Adipocyte (in vitro differentiated cells): ENCODE measurements around the gene NEU2.
"Not testable (repeated sequence)": the region's sequence is repeated elsewhere in the genome, so short reads cannot be mapped to it uniquely, and the experiment has no call there.

Experiments
- DNase-seq: peaks from one replicate; pipeline ENCODE4 v3.0.0-alpha.2; 2015; ENCODE audit warnings: low read depth
- H3K27me3 ChIP-seq: replicated peaks from 2 replicates; pipeline ENCODE4 v1.7.0; 2013; ENCODE audit warnings: mild to moderate bottlenecking, low read length, moderate library complexity; ENCODE audit not compliant: control insufficient read depth, insufficient read depth
- H3K36me3 ChIP-seq: 2 replicates; pipeline ENCODE4 v1.7.0; 2013; ENCODE audit warnings: low read length, mild to moderate bottlenecking, moderate library complexity; ENCODE audit not compliant: control insufficient read depth, insufficient read depth, severe bottlenecking
- H3K4me1 ChIP-seq: 2 replicates; pipeline ENCODE4 v1.7.0; 2013; ENCODE audit warnings: mild to moderate bottlenecking, low read length, moderate library complexity; ENCODE audit not compliant: control insufficient read depth, insufficient read depth
- H3K4me3 ChIP-seq: 2 replicates; pipeline ENCODE4 v1.7.0; 2013; ENCODE audit warnings: mild to moderate bottlenecking, low read length, moderate library complexity
- H3K9ac ChIP-seq: 2 replicates; pipeline ENCODE4 v1.7.0; 2013; ENCODE audit warnings: mild to moderate bottlenecking, low read length, moderate library complexity
- H3K9me3 ChIP-seq: 2 replicates; pipeline ENCODE4 v1.7.0; 2013; ENCODE audit warnings: mild to moderate bottlenecking, low read length, moderate library complexity; ENCODE audit not compliant: control insufficient read depth

Gene NEU2

DNA sequence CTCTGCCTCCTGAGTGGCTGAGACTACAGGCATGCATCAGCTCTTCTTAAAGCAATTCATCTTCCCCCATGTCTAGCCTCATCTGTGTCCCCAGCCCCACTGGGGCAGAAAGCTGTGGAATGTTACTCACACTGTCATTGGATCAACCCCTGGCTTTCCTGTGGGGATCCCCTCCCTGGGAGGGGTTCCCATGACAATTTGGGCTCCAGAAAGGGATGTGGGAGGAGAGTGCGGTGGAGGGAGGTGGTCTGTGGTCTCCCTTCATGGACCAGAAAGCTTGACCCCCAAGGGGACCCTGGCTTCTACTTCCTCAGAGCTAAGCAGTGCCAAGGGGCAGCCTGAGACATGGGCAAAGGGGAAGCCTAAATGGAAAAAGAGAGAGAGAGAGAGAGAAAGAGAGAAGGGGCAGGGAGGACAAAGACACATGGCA, 20.8 kb upstream of the NEU2 start:
- Histone ChIP-seq H3K9me3 (no peaks in the 10 kb centered on the region), H3K9ac (no peak overlapping the region), H3K27me3 (peaks cover 7% of the 10 kb centered on the region), H3K4me1 (no peaks in the 10 kb centered on the region), H3K4me3 (no peak overlapping the region), H3K36me3 (no peaks in the 10 kb centered on the region)
- no peak for DNase-seq

DNA sequence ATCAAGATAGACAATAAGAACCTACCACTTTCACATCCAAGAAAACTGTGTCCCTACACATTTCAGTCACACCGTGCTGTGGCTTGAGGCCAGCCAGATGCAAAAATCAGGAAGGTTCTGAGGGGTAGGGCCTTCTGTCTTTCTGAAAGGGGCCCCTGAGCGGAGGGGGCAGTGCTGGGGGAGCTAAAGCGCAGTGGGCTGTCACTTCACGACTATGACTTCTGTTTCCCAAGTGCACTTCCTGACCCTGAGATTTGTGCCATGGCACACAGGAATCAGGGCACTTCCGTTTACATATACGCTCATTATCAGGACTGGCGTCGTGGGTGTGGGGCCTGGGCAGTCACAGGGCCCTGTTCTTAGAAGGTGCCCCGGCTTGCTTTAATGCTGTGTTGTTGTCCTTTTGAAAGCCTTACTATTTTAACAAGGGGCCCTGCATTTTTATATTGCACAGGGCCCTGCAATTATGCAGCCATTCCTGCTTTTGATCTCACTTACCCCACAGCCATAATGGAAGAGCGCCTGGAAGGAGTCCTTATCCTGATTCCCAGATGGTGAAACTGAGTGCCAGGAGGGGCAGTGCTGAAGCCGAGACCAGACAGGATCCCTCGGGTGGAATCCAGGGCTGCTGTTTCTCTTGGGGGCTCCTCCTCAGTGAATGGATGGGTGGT, 20.0 kb upstream of the NEU2 start:
- Histone ChIP-seq H3K36me3 (no peaks in the 10 kb centered on the region), H3K27me3 (peaks cover 7% of the 10 kb centered on the region), H3K4me3 (no peak overlapping the region), H3K9ac (no peak overlapping the region), H3K4me1 (no peaks in the 10 kb centered on the region), H3K9me3 (peaks cover 3% of the 10 kb centered on the region)
- DNase-seq: no peak

DNA sequence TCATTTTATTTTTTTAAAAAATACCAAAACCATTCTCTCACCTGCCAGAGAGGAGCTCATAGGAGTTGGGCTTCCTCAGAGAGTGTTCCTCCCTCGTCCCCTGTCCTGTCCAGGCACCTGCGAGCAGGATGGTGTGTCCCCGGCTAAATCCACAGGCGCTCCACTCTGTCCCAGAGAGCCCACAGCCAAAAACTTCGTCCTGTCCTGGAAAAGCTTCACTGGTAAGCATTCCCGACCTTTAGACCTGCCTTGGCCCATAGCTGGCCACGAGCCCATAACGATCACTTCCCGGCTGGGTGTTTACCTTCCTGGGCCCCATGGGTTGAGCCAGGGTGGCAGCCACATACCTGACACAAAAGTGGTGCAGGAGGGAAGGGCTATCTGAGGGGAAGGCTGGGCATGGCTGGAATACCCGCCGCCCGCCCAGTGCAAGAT, 19.4 kb upstream of the NEU2 start, which contains the start of gene NGEF:
NGEF (minus strand) TSS at position 230 of the 435 bp plus-strand sequence. CDS start 38,366 bp downstream, outside the sequence.
- peaks cover 9% of the 10 kb centered on the region for H3K9me3 ChIP-seq
- peaks cover 7% of the 10 kb centered on the region for H3K27me3 ChIP-seq
- no peaks in the 10 kb centered on the region for H3K36me3 ChIP-seq
- no peaks in the 10 kb centered on the region for H3K4me1 ChIP-seq
- H3K9ac ChIP-seq: no peak within 1 kb of the TSS
- no peak within 1 kb of the TSS for H3K4me3 ChIP-seq
- DNase-seq: no peak

DNA sequence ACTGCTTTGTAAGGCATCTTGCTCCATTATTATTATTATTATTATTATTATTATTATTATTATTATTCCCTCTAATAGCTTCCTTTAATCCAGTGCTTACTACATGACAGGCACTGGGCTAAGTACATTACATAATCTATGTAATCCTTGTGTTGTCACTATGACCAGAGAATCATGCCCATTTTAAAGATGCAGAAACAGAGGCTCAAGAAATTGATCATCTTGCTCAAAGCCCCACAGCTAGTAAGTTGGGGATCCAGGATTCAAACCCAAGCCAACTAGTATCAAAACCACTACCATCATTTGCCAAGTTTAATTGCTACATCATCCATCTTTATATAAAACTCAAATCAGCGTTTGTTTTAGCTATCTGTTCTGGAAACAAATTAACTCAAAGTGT, 18.8 kb upstream of the NEU2 start:
- peaks cover 12% of the 10 kb centered on the region for H3K9me3 ChIP-seq
- H3K9ac ChIP-seq: no peak overlapping the region
- H3K36me3 ChIP-seq: no peaks in the 10 kb centered on the region
- no peak overlapping the region for H3K4me3 ChIP-seq
- no peak for DNase-seq
- no peaks in the 10 kb centered on the region for H3K4me1 ChIP-seq
- peaks cover 7% of the 10 kb centered on the region for H3K27me3 ChIP-seq

DNA sequence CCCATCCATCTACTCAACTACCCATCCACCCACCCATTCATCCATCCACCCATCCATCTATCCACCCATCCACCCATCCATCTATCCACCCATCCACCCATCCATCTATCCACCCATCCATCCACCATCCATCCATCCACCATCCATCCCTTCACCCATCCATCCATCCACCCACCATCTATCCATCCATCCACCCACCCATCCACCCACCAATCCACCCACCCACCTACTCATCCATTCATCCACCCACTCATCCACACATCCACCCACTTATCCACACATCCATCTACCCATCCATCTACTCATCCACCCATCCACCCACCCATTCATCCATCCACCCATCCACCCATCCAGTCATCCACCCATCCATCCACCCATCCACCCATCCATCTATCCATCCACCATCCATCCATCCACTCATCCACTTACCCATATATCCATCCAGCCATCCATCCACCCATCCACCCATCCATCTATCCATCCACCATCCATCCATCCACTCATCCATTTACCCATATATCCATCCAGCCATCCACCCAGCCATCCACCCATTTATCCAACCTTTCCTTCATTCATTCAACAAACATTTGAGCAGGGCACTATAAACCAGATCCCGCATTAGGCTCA, 17.3 kb upstream of the NEU2 start:
- peaks cover 7% of the 10 kb centered on the region for H3K27me3 ChIP-seq
- no peaks in the 10 kb centered on the region for H3K36me3 ChIP-seq
- DNase-seq: no peak
- no peak overlapping the region for H3K9ac ChIP-seq
- peaks cover 12% of the 10 kb centered on the region for H3K9me3 ChIP-seq
- H3K4me3 ChIP-seq: no peak overlapping the region
- H3K4me1 ChIP-seq: no peaks in the 10 kb centered on the region

DNA sequence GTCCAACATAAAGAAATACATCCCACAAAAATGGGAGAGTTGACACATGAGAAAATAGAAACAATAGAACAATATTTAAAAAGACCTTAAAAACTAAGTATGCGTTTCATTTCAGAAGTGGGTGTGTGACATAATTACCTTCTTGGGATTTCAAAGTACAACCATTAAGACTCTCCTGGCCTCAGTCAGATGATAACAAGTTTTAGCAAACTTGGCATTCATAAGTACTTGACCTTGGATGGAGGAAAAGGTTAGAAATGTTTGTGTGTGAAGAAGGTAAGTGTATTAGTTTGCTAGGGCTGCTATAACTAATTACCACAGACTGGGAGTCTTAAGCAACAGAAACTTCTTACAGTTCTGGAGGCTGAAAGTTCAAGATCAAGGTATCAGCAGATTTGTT, 14.5 kb upstream of the NEU2 start:
- H3K9ac ChIP-seq: no peak overlapping the region
- peaks cover 12% of the 10 kb centered on the region for H3K9me3 ChIP-seq
- H3K36me3 ChIP-seq: no peaks in the 10 kb centered on the region
- no peak overlapping the region for H3K4me3 ChIP-seq
- no peak for DNase-seq
- H3K27me3 ChIP-seq: peaks cover 3% of the 10 kb centered on the region
- no peaks in the 10 kb centered on the region for H3K4me1 ChIP-seq

DNA sequence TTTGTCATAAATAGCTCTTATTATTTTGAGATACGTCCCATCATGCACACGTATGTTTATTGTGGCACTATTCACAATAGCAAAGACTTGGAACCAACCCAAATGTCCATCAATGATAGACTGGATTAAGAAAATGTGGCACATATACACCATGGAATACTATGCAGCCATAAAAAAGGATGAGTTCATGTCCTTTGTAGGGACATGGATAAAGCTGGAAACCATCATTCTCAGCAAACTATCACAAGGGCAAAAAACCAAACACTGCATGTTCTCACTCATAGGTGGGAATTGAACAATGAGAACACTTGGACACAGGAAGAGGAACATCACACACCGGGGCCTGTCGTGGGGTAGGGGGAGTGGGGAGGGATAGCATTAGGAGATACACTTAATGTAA, 12.9 kb upstream of the NEU2 start:
- H3K9ac ChIP-seq, H3K36me3 ChIP-seq, H3K27me3 ChIP-seq, H3K4me1 ChIP-seq, H3K4me3 ChIP-seq, DNase-seq: not testable (repeated sequence)
- H3K9me3 ChIP-seq: peaks cover 12% of the 10 kb centered on the region

DNA sequence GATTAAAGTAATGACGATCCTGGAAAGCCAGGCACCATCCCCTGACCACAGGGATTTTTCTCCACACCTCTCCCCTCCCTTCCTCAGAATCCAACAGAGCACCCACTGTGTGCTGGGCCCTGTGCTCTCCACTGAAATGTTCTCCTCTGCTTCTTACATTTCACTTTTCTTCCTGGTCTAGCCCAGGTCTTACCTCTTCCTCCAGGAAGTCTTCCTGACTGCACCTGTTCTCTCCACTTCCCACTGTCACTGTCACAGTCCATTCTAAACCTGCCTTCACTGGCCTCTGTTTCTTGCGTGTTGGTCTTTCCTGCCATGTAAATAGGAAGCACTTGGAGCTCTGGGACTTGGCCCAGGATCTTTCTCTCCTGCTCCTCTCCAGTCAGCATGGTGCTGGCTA, 12.0 kb upstream of the NEU2 start:
- DNase-seq: no peak
- Histone ChIP-seq H3K27me3 (no peaks in the 10 kb centered on the region), H3K9me3 (peaks cover 12% of the 10 kb centered on the region), H3K4me1 (no peaks in the 10 kb centered on the region), H3K4me3 (no peak overlapping the region), H3K36me3 (no peaks in the 10 kb centered on the region), H3K9ac (no peak overlapping the region)

DNA sequence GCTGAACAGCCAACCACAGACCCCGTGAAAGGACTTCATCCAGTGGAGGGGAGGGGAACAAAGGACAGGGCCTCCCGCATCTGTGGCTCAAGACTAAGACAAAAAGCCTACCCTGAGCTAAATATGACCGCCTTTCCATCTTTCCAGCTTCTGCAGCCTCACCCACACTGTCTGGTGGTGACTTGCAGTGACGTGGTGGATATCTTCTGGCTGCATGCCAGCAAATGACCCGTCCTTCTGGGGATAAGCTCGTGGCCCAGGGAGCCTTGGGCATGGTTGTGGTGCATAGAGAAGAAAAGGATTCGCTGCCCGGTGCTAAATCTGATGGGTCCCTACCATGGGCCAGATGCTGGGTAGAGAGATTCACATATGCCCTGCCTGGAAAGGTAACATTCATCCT, 10.7 kb upstream of the NEU2 start:
- no peak for DNase-seq
- no peaks in the 10 kb centered on the region for H3K36me3 ChIP-seq
- peaks cover 12% of the 10 kb centered on the region for H3K9me3 ChIP-seq
- peaks cover 6% of the 10 kb centered on the region for H3K4me1 ChIP-seq
- H3K9ac ChIP-seq: no peak overlapping the region
- no peak overlapping the region for H3K4me3 ChIP-seq
- no peaks in the 10 kb centered on the region for H3K27me3 ChIP-seq

DNA sequence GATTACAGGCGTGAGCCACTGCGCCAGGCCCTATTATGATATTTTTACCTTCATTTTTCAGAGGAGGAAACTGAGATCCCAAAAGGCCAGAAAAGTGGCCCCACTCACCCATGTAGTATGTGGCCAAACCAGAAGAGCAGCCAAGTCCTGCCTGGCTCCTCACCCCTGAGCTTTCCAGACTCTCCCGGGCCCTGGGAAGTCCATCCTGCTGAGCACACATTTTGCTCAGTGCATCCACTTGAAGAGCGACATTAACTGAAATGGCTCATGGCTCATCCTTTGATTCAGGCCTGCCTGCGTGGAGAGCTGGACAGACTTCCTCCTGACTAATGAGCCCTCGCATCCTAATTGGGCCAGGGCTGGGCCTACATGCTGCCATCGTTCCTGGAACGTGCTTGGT, 9.9 kb upstream of the NEU2 start:
- Histone ChIP-seq H3K27me3 (no peaks in the 10 kb centered on the region), H3K4me3 (no peak overlapping the region), H3K9ac (no peak overlapping the region), H3K36me3 (no peaks in the 10 kb centered on the region), H3K4me1 (peaks cover 7% of the 10 kb centered on the region), H3K9me3 (peaks cover 8% of the 10 kb centered on the region)
- DNase-seq: no peak

DNA sequence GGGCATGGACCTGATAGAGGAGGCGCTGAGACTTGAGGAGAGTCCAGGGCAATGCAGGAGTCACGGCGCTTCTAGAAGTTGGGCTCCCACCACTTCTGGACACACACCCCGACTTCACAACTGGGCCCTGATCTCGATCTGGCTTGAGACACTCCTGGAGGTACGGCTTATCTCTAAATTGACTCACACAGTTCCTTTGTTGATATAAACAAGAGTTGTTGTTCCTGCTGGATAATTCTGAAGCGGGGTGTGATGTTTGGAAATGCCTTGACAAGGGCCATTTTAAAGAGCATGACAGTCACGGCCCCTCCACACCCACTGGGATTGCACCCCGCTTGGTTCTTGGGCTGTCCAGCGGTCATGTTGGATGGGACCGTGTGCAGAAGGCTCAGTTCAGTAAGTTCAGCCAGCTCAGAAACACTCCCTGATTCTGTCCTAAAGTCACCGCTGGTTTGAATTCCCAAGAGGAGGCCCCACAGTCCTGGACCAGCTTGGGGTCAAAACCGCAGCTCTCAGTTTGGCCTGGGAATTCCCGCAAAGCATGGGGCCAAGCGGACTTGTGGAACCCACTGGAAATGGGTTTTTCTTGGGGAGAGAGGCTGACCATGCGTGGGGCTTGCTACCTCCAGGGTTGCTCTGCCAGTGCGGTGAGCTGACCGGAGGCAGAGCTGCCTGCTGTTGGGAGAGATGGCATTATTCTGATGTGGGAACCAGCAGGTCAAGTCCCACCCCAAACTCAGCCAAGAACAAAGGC, 9.3 kb upstream of the NEU2 start:
- Histone ChIP-seq H3K4me3 (no peak overlapping the region), H3K9me3 (peaks cover 2% of the 10 kb centered on the region), H3K9ac (no peak overlapping the region), H3K4me1 (peaks cover 7% of the 10 kb centered on the region), H3K27me3 (no peaks in the 10 kb centered on the region), H3K36me3 (no peaks in the 10 kb centered on the region)
- no peak for DNase-seq
